Mesangial cell (primary cell): ENCODE results near the gene PDGFRA. TPM values are rescaled to one million over a fixed set of nuclear protein-coding genes. Genes with fewer than 3 reads are reported as not detected.

Source experiments
- total RNA-seq: library from RNA; depleted of rRNA; stranded (reverse); fragments of >200 nt; gene quantifications from 2 replicates; pipeline ENCODE4 v1.2.3, GENCODE V29; 2015

PDGFRA gene
- 0.49 and 2.9 TPM in 2 replicates for total RNA-seq

GRCh38 chr4:54228961-54229501 lies at the start of gene PDGFRA:
Gene PDGFRA (plus strand): TSS chr4:54229293. CDS start chr4:54258769, 29,476 bp downstream.

Other genes with a start within 250 kb of the PDGFRA start
- gene CHIC2, start 164.7 kb upstream of the PDGFRA start, total RNA-seq, result 19.0 and 19.4 TPM in 2 replicates
- not detected in 2 replicates for gene GSX2, start 129.1 kb upstream of the PDGFRA start, total RNA-seq